Trophoblast cell (in vitro differentiated cells and primary cell): Measurements from ENCODE around the gene UPB1.

Experiments used
- DNase-seq, 2 donors: peaks; one replicate each; pipeline ENCODE4 v3.0.0-alpha.2; 2016
- H2AFZ ChIP-seq: 2 replicates; pipeline ENCODE4 v1.6.1; 2013; ENCODE audit warnings: low read length, moderate library complexity, mild to moderate bottlenecking; ENCODE audit not compliant: insufficient read depth, poor library complexity
- H2AK5ac ChIP-seq: 2 replicates; pipeline ENCODE4 v1.6.1; 2013; ENCODE audit warnings: mild to moderate bottlenecking, low read length
- H2BK120ac ChIP-seq: 2 replicates; pipeline ENCODE4 v1.6.1; 2013; ENCODE audit warnings: low read length, mild to moderate bottlenecking, moderate library complexity; ENCODE audit not compliant: insufficient read depth, poor library complexity
- H2BK12ac ChIP-seq: 2 replicates; pipeline ENCODE4 v1.6.1; 2013; ENCODE audit warnings: mild to moderate bottlenecking, low read length, moderate library complexity
- H2BK5ac ChIP-seq: 2 replicates; pipeline ENCODE4 v1.6.1; 2013; ENCODE audit warnings: low read length, low read depth, moderate library complexity, mild to moderate bottlenecking; ENCODE audit not compliant: poor library complexity
- H3K14ac ChIP-seq: 2 replicates; pipeline ENCODE4 v1.6.1; 2013; ENCODE audit warnings: mild to moderate bottlenecking, low read length
- H3K18ac ChIP-seq: 2 replicates; pipeline ENCODE4 v1.6.1; 2013; ENCODE audit warnings: mild to moderate bottlenecking, low read length
- H3K23ac ChIP-seq: 2 replicates; pipeline ENCODE4 v1.6.1; 2013; ENCODE audit warnings: low read length
- H3K27ac ChIP-seq: 2 replicates; pipeline ENCODE4 v1.5.1; 2013; ENCODE audit warnings: low read depth, mild to moderate bottlenecking, inconsistent platforms, low read length, moderate library complexity
- H3K27me3 ChIP-seq: 2 replicates; pipeline ENCODE4 v1.6.1; 2013; ENCODE audit warnings: inconsistent platforms, mild to moderate bottlenecking, low read length, moderate library complexity; ENCODE audit not compliant: insufficient read depth
- H3K36me3 ChIP-seq, 2 experiments: 1 replicate in 1 of 2; 2 replicates in 1 of 2; pipeline ENCODE4 v1.6.1; 2013; ENCODE audit warnings: low read length in 2 of 2, mild to moderate bottlenecking in 2 of 2, moderate library complexity in 1 of 2; ENCODE audit not compliant: insufficient read depth in 2 of 2, control insufficient read depth in 1 of 2
- H3K4ac ChIP-seq: 2 replicates; pipeline ENCODE4 v1.6.1; 2013; ENCODE audit warnings: low read depth, mild to moderate bottlenecking, low read length, moderate library complexity
- H3K4me1 ChIP-seq, 2 experiments: 1 replicate in 1 of 2; 2 replicates in 1 of 2; pipeline ENCODE4 v1.6.1; 2013; ENCODE audit warnings: low read length in 2 of 2, mild to moderate bottlenecking in 2 of 2, moderate library complexity in 1 of 2; ENCODE audit not compliant: insufficient read depth in 2 of 2, control insufficient read depth in 1 of 2
- H3K4me2 ChIP-seq: 2 replicates; pipeline ENCODE4 v1.6.1; 2013; ENCODE audit warnings: inconsistent platforms, mild to moderate bottlenecking, low read length, moderate library complexity
- H3K4me3 ChIP-seq: 2 replicates; pipeline ENCODE4 v1.5.1; 2013; ENCODE audit warnings: mild to moderate bottlenecking, low read depth, low read length, inconsistent platforms
- H3K79me1 ChIP-seq: one replicate; pipeline ENCODE4 v1.6.1; 2013; ENCODE audit warnings: low read length
- H3K79me2 ChIP-seq: 2 replicates; pipeline ENCODE4 v1.6.1; 2013; ENCODE audit warnings: low read length, mild to moderate bottlenecking; ENCODE audit not compliant: control insufficient read depth, insufficient read depth, poor library complexity
- H3K9ac ChIP-seq: 2 replicates; pipeline ENCODE4 v1.6.1; 2013; ENCODE audit warnings: mild to moderate bottlenecking, low read length
- H3K9me3 ChIP-seq: 2 replicates; pipeline ENCODE4 v1.6.1; 2013; ENCODE audit warnings: low read depth, mild to moderate bottlenecking, control low read depth, inconsistent platforms, low read length; ENCODE audit not compliant: insufficient read depth
- H4K12ac ChIP-seq: 2 replicates; pipeline ENCODE4 v1.6.1; 2013; ENCODE audit warnings: low read depth, mild to moderate bottlenecking, low read length, moderate library complexity
- H4K8ac ChIP-seq: 2 replicates; pipeline ENCODE4 v1.6.1; 2013; ENCODE audit warnings: low read depth, mild to moderate bottlenecking, low read length, moderate library complexity
- H4K91ac ChIP-seq: one replicate; pipeline ENCODE4 v1.6.1; 2013; ENCODE audit warnings: low read depth, mild to moderate bottlenecking, low read length, moderate library complexity
- WGBS: extraction: QIAGEN DNeasy Blood & Tissue Kit; methylation state at CpG from one replicate; pipeline ENCODE4 v1.1.7; 2013; ENCODE audit warnings: missing lambda C conversion rate; ENCODE audit not compliant: insufficient read length, insufficient coverage; ENCODE audit errors: extremely low coverage; 5-methylcytosine and 5-hydroxymethylcytosine counted together

The UPB1 gene

GRCh38 chr22:24504956-24505736 lies 10.0 kb downstream of the UPB1 start:
- no peak overlapping the region for H2BK5ac ChIP-seq
- H4K91ac ChIP-seq, result no peak overlapping the region
- WGBS, result no CpG with 5 or more reads among the region's 3 CpGs
- H3K4ac ChIP-seq, result no peak overlapping the region
- H3K9ac ChIP-seq, result no peak overlapping the region
- H3K4me2 ChIP-seq, result no peak overlapping the region
- H2BK120ac ChIP-seq, result no peak overlapping the region
- H3K14ac ChIP-seq, result no peak overlapping the region
- no peak overlapping the region for H2AFZ ChIP-seq
- H3K4me3 ChIP-seq, result no peak overlapping the region
- no peaks in the 10 kb centered on the region for H3K79me1 ChIP-seq
- H4K8ac ChIP-seq, result no peak overlapping the region
- DNase-seq, result no peak
- H2BK12ac ChIP-seq, result no peak overlapping the region
- H3K18ac ChIP-seq, result no peak overlapping the region
- H4K12ac ChIP-seq, result no peak overlapping the region
- no peak overlapping the region for H3K23ac ChIP-seq
- H3K79me2 ChIP-seq, result no peaks in the 10 kb centered on the region
- no peaks in the 10 kb centered on the region for H3K9me3 ChIP-seq
- H2AK5ac ChIP-seq, result no peak overlapping the region
- no peaks in the 10 kb centered on the region for H3K27me3 ChIP-seq
- no peaks in the 10 kb centered on the region for H3K4me1 ChIP-seq
- H3K36me3 ChIP-seq, result no peaks in the 10 kb centered on the region
- H3K27ac ChIP-seq, result no peak overlapping the region

DNA sequence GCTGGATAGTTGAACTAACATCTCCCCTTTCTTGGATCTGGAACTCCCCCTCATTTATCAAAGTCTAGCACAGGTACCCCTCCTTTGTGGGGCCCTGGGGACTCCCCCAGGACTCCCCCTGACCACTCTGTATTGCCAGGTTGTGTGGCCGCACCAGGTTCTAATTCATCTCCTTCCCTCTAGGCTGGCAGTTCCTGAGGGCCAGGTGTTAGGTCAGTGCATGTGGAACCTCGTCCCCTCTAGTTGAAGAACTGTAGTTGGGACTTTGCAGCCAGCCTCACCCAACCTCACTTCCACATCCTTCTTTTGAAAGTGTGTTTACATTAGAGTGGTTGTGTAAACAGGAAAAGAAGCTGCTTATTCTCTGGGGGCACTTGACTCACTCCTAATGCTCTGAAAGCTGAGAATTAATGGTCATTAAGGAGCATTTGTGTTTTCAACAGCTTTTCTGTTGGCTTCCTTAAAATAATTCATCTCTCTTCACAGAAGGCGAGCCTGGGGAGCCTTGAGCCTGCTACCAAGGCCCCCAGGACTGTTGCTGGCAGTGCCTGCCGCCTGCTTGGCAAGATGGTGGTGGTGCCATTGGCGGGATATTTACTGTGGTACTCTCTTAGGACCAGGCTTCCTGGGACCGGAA lies 11.8 kb downstream of the UPB1 start:
- Histone ChIP-seq H4K8ac (no peak overlapping the region), H4K12ac (no peak overlapping the region)
- no CpG with 5 or more reads among the region's 6 CpGs for WGBS

DNA sequence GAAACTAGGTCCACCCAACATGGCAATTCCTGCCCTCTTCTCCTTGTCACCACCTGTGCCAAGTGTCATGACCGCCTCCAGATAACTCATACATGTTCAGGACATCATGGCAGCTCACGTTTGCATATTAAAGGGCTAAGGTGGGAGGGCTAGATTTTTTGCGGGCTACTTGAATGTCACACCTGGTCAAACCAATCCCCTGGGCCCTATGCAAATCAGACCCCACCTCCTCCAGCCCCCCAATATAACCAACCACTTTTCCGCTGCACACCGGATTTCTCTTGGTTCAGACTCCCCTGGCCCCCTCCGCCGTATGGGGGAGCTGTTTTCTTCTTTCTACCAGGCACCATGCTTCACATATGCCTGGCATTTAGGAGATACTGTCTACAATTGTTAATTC lies 12.6 kb downstream of the UPB1 start:
- no peak overlapping the region for H2AK5ac ChIP-seq
- no peak overlapping the region for H3K4me3 ChIP-seq
- no peak overlapping the region for H3K18ac ChIP-seq
- no peak overlapping the region for H2AFZ ChIP-seq
- no peaks in the 10 kb centered on the region for H3K79me1 ChIP-seq
- H3K27ac ChIP-seq, result no peak overlapping the region
- H3K4ac ChIP-seq, result no peak overlapping the region
- no peak overlapping the region for H2BK5ac ChIP-seq
- no peaks in the 10 kb centered on the region for H3K9me3 ChIP-seq
- no peaks in the 10 kb centered on the region for H3K36me3 ChIP-seq
- H3K23ac ChIP-seq, result no peak overlapping the region
- H4K91ac ChIP-seq, result no peak overlapping the region
- H3K4me2 ChIP-seq, result no peak overlapping the region
- no peak overlapping the region for H2BK12ac ChIP-seq
- no peak overlapping the region for H4K12ac ChIP-seq
- H3K9ac ChIP-seq, result no peak overlapping the region
- no peak overlapping the region for H4K8ac ChIP-seq
- WGBS, result no CpG with 5 or more reads among the region's 7 CpGs
- no peak overlapping the region for H2BK120ac ChIP-seq
- no peak overlapping the region for H3K14ac ChIP-seq
- H3K27me3 ChIP-seq, result no peaks in the 10 kb centered on the region
- H3K79me2 ChIP-seq, result no peaks in the 10 kb centered on the region
- DNase-seq, result no peak
- H3K4me1 ChIP-seq, result no peaks in the 10 kb centered on the region

More for the DNA sequence above, 11.8 kb downstream of the UPB1 start:
- Histone ChIP-seq H3K27me3 (no peaks in the 10 kb centered on the region), H3K36me3 (no peaks in the 10 kb centered on the region), H2AFZ (no peak overlapping the region), H3K4me1 (no peaks in the 10 kb centered on the region), H3K79me2 (no peaks in the 10 kb centered on the region), H3K27ac (no peak overlapping the region), H3K9me3 (no peaks in the 10 kb centered on the region), H2BK5ac (no peak overlapping the region), H3K9ac (no peak overlapping the region), H4K91ac (no peak overlapping the region), H2AK5ac (no peak overlapping the region), H3K23ac (no peak overlapping the region), H3K4ac (no peak overlapping the region), H3K4me3 (no peak overlapping the region), H3K18ac (no peak overlapping the region), H2BK12ac (no peak overlapping the region), H3K14ac (no peak overlapping the region), H3K4me2 (no peak overlapping the region), H3K79me1 (no peaks in the 10 kb centered on the region), H2BK120ac (no peak overlapping the region)
- DNase-seq, result no peak

- no peaks in the 10 kb centered on the region for H3K36me3 ChIP-seq
- no peak overlapping the region for H3K14ac ChIP-seq
- H2BK5ac ChIP-seq, result no peak overlapping the region
- H3K79me1 ChIP-seq, result no peaks in the 10 kb centered on the region
- H3K9me3 ChIP-seq, result no peaks in the 10 kb centered on the region
- H3K18ac ChIP-seq, result no peak overlapping the region
- H3K4ac ChIP-seq, result no peak overlapping the region
- no peak overlapping the region for H4K8ac ChIP-seq
- H3K79me2 ChIP-seq, result no peaks in the 10 kb centered on the region
- no peak overlapping the region for H3K23ac ChIP-seq
- H3K27me3 ChIP-seq, result no peaks in the 10 kb centered on the region
- no peak overlapping the region for H2BK120ac ChIP-seq
- WGBS, result no CpG with 5 or more reads among the region's 10 CpGs
- DNase-seq, result peak in 1 of 2 donors; percentile 75
- no peak overlapping the region for H3K9ac ChIP-seq
- peak overlapping the region; percentile 23 for H2AFZ ChIP-seq
- H3K27ac ChIP-seq, result no peak overlapping the region
- H2AK5ac ChIP-seq, result no peak overlapping the region
- no peak overlapping the region for H4K91ac ChIP-seq
- H3K4me2 ChIP-seq, result no peak overlapping the region
- H4K12ac ChIP-seq, result no peak overlapping the region
- H2BK12ac ChIP-seq, result no peak overlapping the region
- no peaks in the 10 kb centered on the region for H3K4me1 ChIP-seq
- H3K4me3 ChIP-seq, result no peak overlapping the region
These were observed 15.8 kb downstream of the UPB1 start for GRCh38 chr22:24510637-24511625.
